ENCODE results near the gene TMEM213. TPM values are rescaled to one million over a fixed set of nuclear protein-coding genes. Genes with fewer than 3 reads are reported as not detected.

The TMEM213 gene
- polyA plus RNA-seq, 1 donor (not counting 4 experiments of a cell fraction or from before 2014, with no cell fraction given) = not detected

GRCh38 chr7:138854115-138854645 lies 56.4 kb downstream of the TMEM213 start:
- no peaks in the 10 kb centered on the region for H3K4me1 ChIP-seq (ENCODE audit: control insufficient read depth, extremely low read depth, insufficient read depth, low read length)
- dilution Hi-C loops (cut with MboI; ENCODE audit: extremely low pct_ligation_motif_present, low sequenced_read_pairs) = no loop called here
- H3K36me3 ChIP-seq (ENCODE audit: control insufficient read depth in 2 of 2, extremely low read depth in 1 of 2, insufficient read depth in 2 of 2, low read length in 2 of 2) = no peaks in the 10 kb centered on the region
- H3K9ac ChIP-seq (ENCODE audit: control insufficient read depth, extremely low read depth, insufficient read depth, low read length) = no peak overlapping the region
- H3K4me2 ChIP-seq (ENCODE audit: control insufficient read depth, extremely low read depth, insufficient read depth, low read depth, low read length) = no peak overlapping the region
- H3K9me3 ChIP-seq (ENCODE audit: control insufficient read depth, low read depth, low read length) = no peaks in the 10 kb centered on the region
- no peak overlapping the region for H2AFZ ChIP-seq (ENCODE audit: control insufficient read depth, low read length)
- TF ChIP-seq, protein P1, sequence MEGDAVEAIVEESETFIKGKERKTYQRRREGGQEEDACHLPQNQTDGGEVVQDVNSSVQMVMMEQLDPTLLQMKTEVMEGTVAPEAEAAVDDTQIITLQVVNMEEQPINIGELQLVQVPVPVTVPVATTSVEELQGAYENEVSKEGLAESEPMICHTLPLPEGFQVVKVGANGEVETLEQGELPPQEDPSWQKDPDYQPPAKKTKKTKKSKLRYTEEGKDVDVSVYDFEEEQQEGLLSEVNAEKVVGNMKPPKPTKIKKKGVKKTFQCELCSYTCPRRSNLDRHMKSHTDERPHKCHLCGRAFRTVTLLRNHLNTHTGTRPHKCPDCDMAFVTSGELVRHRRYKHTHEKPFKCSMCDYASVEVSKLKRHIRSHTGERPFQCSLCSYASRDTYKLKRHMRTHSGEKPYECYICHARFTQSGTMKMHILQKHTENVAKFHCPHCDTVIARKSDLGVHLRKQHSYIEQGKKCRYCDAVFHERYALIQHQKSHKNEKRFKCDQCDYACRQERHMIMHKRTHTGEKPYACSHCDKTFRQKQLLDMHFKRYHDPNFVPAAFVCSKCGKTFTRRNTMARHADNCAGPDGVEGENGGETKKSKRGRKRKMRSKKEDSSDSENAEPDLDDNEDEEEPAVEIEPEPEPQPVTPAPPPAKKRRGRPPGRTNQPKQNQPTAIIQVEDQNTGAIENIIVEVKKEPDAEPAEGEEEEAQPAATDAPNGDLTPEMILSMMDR (optimal IDR thresholded peaks at IDR 0.05 in 1 of 3, IDR thresholded peaks at IDR 0.05 in 1 of 3, conservative IDR thresholded peaks at IDR 0.05 in 1 of 3; ENCODE audit: extremely low read depth in 1 of 3, insufficient read depth in 2 of 3, low read length in 3 of 3) = no peak
- TF ChIP-seq EZH2 (IDR thresholded peaks at IDR 0.05; ENCODE audit: low read length) = no peak
- no peak for FAIRE-seq
- H3K9me1 ChIP-seq (ENCODE audit: control insufficient read depth, extremely low read depth, insufficient read depth, low read length) = no peaks in the 10 kb centered on the region
- no peaks in the 10 kb centered on the region for H4K20me1 ChIP-seq (ENCODE audit: control insufficient read depth, extremely low read depth, insufficient read depth, low read length)
- no peak for DNase-seq (ENCODE audit: low read depth, low spot score)
- H3K27me3 ChIP-seq (ENCODE audit: control insufficient read depth, extremely low read depth, insufficient read depth, low read length) = no peaks in the 10 kb centered on the region
- H3K27ac ChIP-seq (ENCODE audit: control insufficient read depth, insufficient read depth, low read length) = no peak overlapping the region
- no peak overlapping the region for H3K4me3 ChIP-seq (ENCODE audit: control insufficient read depth in 2 of 3, extremely low read depth in 1 of 3, insufficient read depth in 2 of 3, low read depth in 1 of 3, low read length in 3 of 3)
- no peaks in the 10 kb centered on the region for H3K79me2 ChIP-seq (ENCODE audit: control insufficient read depth, insufficient read depth, low read length)

GRCh38 chr7:138857728-138858127 lies 59.9 kb downstream of the TMEM213 start:
- dilution Hi-C loops (cut with MboI; ENCODE audit: extremely low pct_ligation_motif_present, low sequenced_read_pairs) = no loop called here
- Histone ChIP-seq H3K36me3 (ENCODE audit: control insufficient read depth in 2 of 2, extremely low read depth in 1 of 2, insufficient read depth in 2 of 2, low read length in 2 of 2) (no peaks in the 10 kb centered on the region), H3K9me1 (ENCODE audit: control insufficient read depth, extremely low read depth, insufficient read depth, low read length) (no peaks in the 10 kb centered on the region), H3K4me2 (ENCODE audit: control insufficient read depth, extremely low read depth, insufficient read depth, low read depth, low read length) (no peak overlapping the region), H3K79me2 (ENCODE audit: control insufficient read depth, insufficient read depth, low read length) (no peaks in the 10 kb centered on the region), H2AFZ (ENCODE audit: control insufficient read depth, low read length) (no peak overlapping the region), H3K27ac (ENCODE audit: control insufficient read depth, insufficient read depth, low read length) (no peak overlapping the region), H3K9ac (ENCODE audit: control insufficient read depth, extremely low read depth, insufficient read depth, low read length) (no peak overlapping the region), H3K4me1 (ENCODE audit: control insufficient read depth, extremely low read depth, insufficient read depth, low read length) (no peaks in the 10 kb centered on the region), H4K20me1 (ENCODE audit: control insufficient read depth, extremely low read depth, insufficient read depth, low read length) (no peaks in the 10 kb centered on the region), H3K9me3 (ENCODE audit: control insufficient read depth, low read depth, low read length) (no peaks in the 10 kb centered on the region), H3K4me3 (ENCODE audit: control insufficient read depth in 2 of 3, extremely low read depth in 1 of 3, insufficient read depth in 2 of 3, low read depth in 1 of 3, low read length in 3 of 3) (no peak overlapping the region), H3K27me3 (ENCODE audit: control insufficient read depth, extremely low read depth, insufficient read depth, low read length) (no peaks in the 10 kb centered on the region)
- TF ChIP-seq, protein P1 (optimal IDR thresholded peaks at IDR 0.05 in 1 of 3, IDR thresholded peaks at IDR 0.05 in 1 of 3, conservative IDR thresholded peaks at IDR 0.05 in 1 of 3; ENCODE audit: extremely low read depth in 1 of 3, insufficient read depth in 2 of 3, low read length in 3 of 3) = no peak
- no peak for TF ChIP-seq EZH2 (IDR thresholded peaks at IDR 0.05; ENCODE audit: low read length)
- DNase-seq (ENCODE audit: low read depth, low spot score) (no peak), FAIRE-seq (no peak)

Measured in keratinocyte (primary cell).